Erythroblast (primary cell): Measurements from ENCODE around the gene TSPAN9.

ENCODE experiments used
- GATA1 ChIP-seq: IDR thresholded peaks from 2 replicates; pipeline ENCODE4 v1.6.1; 2011; ENCODE audit warnings: low read depth, mild to moderate bottlenecking, control low read depth, low read length, moderate library complexity
- POLR2A ChIP-seq: IDR thresholded peaks from 2 replicates; pipeline ENCODE4 v1.6.1; 2011; ENCODE audit warnings: mild to moderate bottlenecking, low read length

DNA sequence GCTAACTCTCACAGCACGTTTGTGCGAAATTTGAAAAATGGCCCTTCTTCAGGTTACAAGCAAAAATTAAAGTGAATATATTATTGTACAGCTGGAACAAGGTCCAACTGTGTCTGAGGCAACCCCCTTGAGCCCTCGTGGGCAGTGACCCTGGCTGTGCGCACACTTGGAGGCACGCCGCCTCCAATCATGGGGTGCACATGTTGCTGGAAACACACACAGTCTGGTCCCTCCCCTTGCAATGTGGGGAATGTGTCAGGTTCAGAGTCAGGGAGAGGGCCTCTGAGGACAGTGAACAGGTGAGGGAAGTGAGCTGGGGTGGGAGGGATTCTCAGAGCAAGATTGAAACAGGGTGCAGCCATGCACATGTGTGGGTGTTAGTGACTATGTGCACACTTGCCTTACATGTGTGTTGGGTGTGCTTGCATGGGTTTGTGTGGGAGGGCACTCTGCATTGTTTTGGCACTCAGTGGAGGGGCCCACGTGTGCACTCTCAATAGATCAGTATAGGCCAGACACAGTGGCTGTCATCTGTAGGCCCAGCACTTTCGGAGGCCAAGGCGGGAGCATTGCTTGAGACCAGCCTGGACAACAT is 9.6 kb downstream of the TSPAN9 start:
- TF ChIP-seq POLR2A (no peak), GATA1 (no peak)
